Body of pancreas (tissue), 4 donors: ENCODE data around the gene ZBTB48. TPM values are rescaled to one million over a fixed set of nuclear protein-coding genes. Genes with fewer than 3 reads are reported as not detected.
"Not testable (repeated sequence)": the region's sequence is repeated elsewhere in the genome, so short reads cannot be mapped to it uniquely, and the experiment has no call there.

Experiments
- ATAC-seq: fragments of 150-250 bp; one replicate; pipeline ENCODE4 v1.9.1; 2016
- DNase-seq, 4 donors: peaks; one replicate each; pipeline ENCODE4 v3.0.0-alpha.2; 2019
- H3K27ac ChIP-seq, 4 donors: fragments of 200-600 bp; sonication (generic); 1 replicate in 3 of 4; 2 replicates in 1 of 4; pipeline versions ENCODE4 v1.5.1 to v1.6.1; 2016 to 2019; ENCODE audit warnings: mild to moderate bottlenecking in 1 of 4, mixed read lengths in 1 of 4, moderate library complexity in 1 of 4
- H3K27me3 ChIP-seq, 2 donors: fragments of 200-600 bp; sonication (generic); one replicate each; pipeline ENCODE4 v1.6.0; 2016; ENCODE audit warnings: mild to moderate bottlenecking in 1 of 2
- H3K36me3 ChIP-seq, 2 donors: fragments of 200-600 bp; sonication (generic); replicated peaks in 1 of 2; 2 replicates each; pipeline ENCODE4 v1.5.1; 2016; ENCODE audit warnings: low read depth in 2 of 2; ENCODE audit not compliant: insufficient read depth in 1 of 2
- H3K4me1 ChIP-seq: fragments of 200-600 bp; sonication (generic); one replicate; pipeline ENCODE4 v1.6.0; 2016
- H3K4me3 ChIP-seq, 2 donors: fragments of 200-600 bp; sonication (generic); 1 replicate in 1 of 2; 2 replicates in 1 of 2; pipeline ENCODE4 v1.5.1; 2016 to 2019
- H3K9me3 ChIP-seq, 3 donors: fragments of 200-600 bp; sonication (generic); 1 replicate in 2 of 3; 2 replicates in 1 of 3; pipeline ENCODE4 v1.5.1; 2016
- CTCF ChIP-seq, 7 experiments: fragments of 450-650 bp in 4 of 7; fragments of 200-600 bp in 3 of 7; sonication (generic) in 3 of 7; IDR thresholded peaks; one replicate each; pipeline ENCODE4 v1.5.1; 2016 to 2019; ENCODE audit warnings: antibody characterized with exemption in 7 of 7
- POLR2A ChIP-seq, 3 donors: fragments of 450-650 bp; IDR thresholded peaks; one replicate each; pipeline ENCODE4 v1.6.1; 2016; ENCODE audit warnings: antibody characterized with exemption in 3 of 3, mild to moderate bottlenecking in 2 of 3
- WGBS, 2 donors: methylation state at CpG; one replicate each; pipeline ENCODE4 v1.1.5; 2017; 5-methylcytosine and 5-hydroxymethylcytosine counted together
- intact Hi-C: fragments of 100-400 bp; cut with DNase I; formaldehyde crosslinking; loops from one replicate; pipeline ENCODE4 v1.15.1; 2023
- total RNA-seq, 2 donors: library from RNA; depleted of rRNA; stranded (reverse); fragments of >200 nt; gene quantifications; one replicate each; pipeline ENCODE4 v1.1.0, GENCODE V29; 2016

The ZBTB48 gene
- total RNA-seq, 2 donors from 2014 or later, result 17.4 to 37.6 TPM

GRCh38 chr1:6599141-6599975, 19.6 kb downstream of the ZBTB48 start:
- peak in 1 of 3 donors; percentile 3 for TF ChIP-seq POLR2A (IDR thresholded peaks at IDR 0.05)
- TF ChIP-seq CTCF (IDR thresholded peaks at IDR 0.05), result peak in 1 of 7 experiments; percentile 13
- peaks cover 0 to 14% of the 10 kb centered on the region in 2 donors for H3K36me3 ChIP-seq
- H3K9me3 ChIP-seq, result no peaks in the 10 kb centered on the region
- ATAC-seq, result no peak
- H3K27me3 ChIP-seq, result no peaks in the 10 kb centered on the region
- H3K27ac ChIP-seq, result peak overlapping the region in 2 of 4 donors; percentile 46 to 99
- peaks cover 64% of the 10 kb centered on the region for H3K4me1 ChIP-seq
- peak in 3 of 4 donors; percentile 33 to 58 (median 48) for DNase-seq
- intact Hi-C loops, result no loop called here
- 55 to 56% methylated on average over 10 to 31 of the region's 31 CpGs for WGBS, 2 donors
- H3K4me3 ChIP-seq, result no peak overlapping the region

GRCh38 chr1:6599991-6600390, 20.2 kb downstream of the ZBTB48 start:
- Histone ChIP-seq H3K4me3 (peak overlapping the region in 1 of 2 donors; percentile 53), H3K4me1 (peaks cover 70% of the 10 kb centered on the region), H3K27ac (peak overlapping the region in 3 of 4 donors; percentile 92 to 99 (median 99)), H3K36me3 (peaks cover 0 to 14% of the 10 kb centered on the region in 2 donors)
- H3K27me3 ChIP-seq, H3K9me3 ChIP-seq, ATAC-seq, DNase-seq, intact Hi-C loops: not testable (repeated sequence)
- WGBS, 2 donors, result 35 to 54% methylated on average over 8 of the region's 8 CpGs

GRCh38 chr1:6600410-6601048, 20.7 kb downstream of the ZBTB48 start:
- peak overlapping the region in 1 of 2 donors; percentile 53 for H3K4me3 ChIP-seq
- H3K9me3 ChIP-seq, result no peaks in the 10 kb centered on the region
- H3K36me3 ChIP-seq, result peaks cover 0 to 10% of the 10 kb centered on the region in 2 donors
- intact Hi-C loops, result no loop called here
- DNase-seq, result no peak
- no peaks in the 10 kb centered on the region for H3K27me3 ChIP-seq
- H3K4me1 ChIP-seq, result peaks cover 69% of the 10 kb centered on the region
- H3K27ac ChIP-seq, result peak overlapping the region; percentile 86 to 99 (median 96)
- WGBS, 2 donors, result 11 to 12% methylated on average over 9 to 10 of the region's 10 CpGs
- TF ChIP-seq POLR2A (IDR thresholded peaks at IDR 0.05) (no peak), CTCF (IDR thresholded peaks at IDR 0.05) (no peak)
- ATAC-seq, result no peak

- no peaks in the 10 kb centered on the region for H3K27me3 ChIP-seq
These were observed 21.5 kb downstream of the ZBTB48 start for GRCh38 chr1:6601049-6601922.

More at GRCh38 chr1:6601049-6601922, 21.5 kb downstream of the ZBTB48 start:
- Histone ChIP-seq H3K9me3 (no peaks in the 10 kb centered on the region), H3K27ac (peak overlapping the region; percentile 86 to 99 (median 96)), H3K36me3 (peaks cover 0 to 7% of the 10 kb centered on the region in 2 donors), H3K4me1 (peaks cover 62% of the 10 kb centered on the region), H3K4me3 (peak overlapping the region; percentile 53 to 75)
- 0% methylated on average over 14 to 40 of the region's 40 CpGs for WGBS, 2 donors
- DNase-seq (peak; percentile 84 to 94 (median 92)), ATAC-seq (peak; percentile 61)
- TF ChIP-seq CTCF (IDR thresholded peaks at IDR 0.05) (no peak), POLR2A (IDR thresholded peaks at IDR 0.05) (peak; percentile 80 to 92 (median 85))
- intact Hi-C loops, result no loop called here
